GM23338 (cell line): Measurements from ENCODE around the gene RPF1. TPM values are rescaled to one million over a fixed set of nuclear protein-coding genes. Genes with fewer than 3 reads are reported as not detected.

Experiments used
- ATAC-seq: fragments of 200-7000 bp; cut with Tn5 transposase; 3 replicates; pipeline ENCODE4 v1.9.1; 2020
- DNase-seq: peaks from one replicate; pipeline ENCODE4 v3.0.0-alpha.2; 2015; ENCODE audit warnings: low spot score
- H2AFZ ChIP-seq: fragments of 200-600 bp; sonication (generic); 2 replicates; pipeline ENCODE4 v1.8.0; 2016; ENCODE audit warnings: antibody characterized with exemption, mild to moderate bottlenecking, moderate library complexity
- H3F3A ChIP-seq: fragments of 200-600 bp; sonication (generic); replicated peaks from 2 replicates; pipeline ENCODE4 v1.8.0; 2017; ENCODE audit warnings: antibody characterized with exemption, mixed run types, low read depth
- H3K27ac ChIP-seq: fragments of 200-600 bp; sonication (generic); 2 replicates; pipeline ENCODE4 v1.6.1; 2016; ENCODE audit warnings: low read depth
- H3K27me3 ChIP-seq: fragments of 200-600 bp; sonication (generic); 2 replicates; pipeline ENCODE4 v1.8.0; 2016; ENCODE audit warnings: mild to moderate bottlenecking, mixed run types, moderate library complexity; ENCODE audit not compliant: insufficient read depth
- H3K36me3 ChIP-seq: fragments of 200-600 bp; sonication (generic); 2 replicates; pipeline ENCODE4 v1.8.0; 2016; ENCODE audit warnings: mild to moderate bottlenecking; ENCODE audit not compliant: insufficient read depth
- H3K4me1 ChIP-seq: fragments of 200-600 bp; sonication (generic); 2 replicates; pipeline ENCODE4 v1.8.0; 2016; ENCODE audit warnings: mild to moderate bottlenecking, moderate library complexity; ENCODE audit not compliant: insufficient read depth
- H3K4me2 ChIP-seq: fragments of 200-600 bp; sonication (generic); 2 replicates; pipeline ENCODE4 v1.7.1; 2017; ENCODE audit warnings: mixed run types
- H3K4me3 ChIP-seq: fragments of 200-600 bp; sonication (generic); 2 replicates; pipeline ENCODE4 v1.6.1; 2016; ENCODE audit warnings: mixed run types
- H3K79me2 ChIP-seq: fragments of 200-600 bp; sonication (generic); replicated peaks from 2 replicates; pipeline ENCODE4 v1.8.0; 2017; ENCODE audit warnings: mild to moderate bottlenecking; ENCODE audit not compliant: insufficient read depth
- H3K9me2 ChIP-seq: fragments of 200-600 bp; sonication (generic); 2 replicates; pipeline ENCODE4 v1.8.0; 2017; ENCODE audit not compliant: insufficient read depth
- H4K20me1 ChIP-seq: fragments of 200-600 bp; sonication (generic); replicated peaks from 2 replicates; pipeline ENCODE4 v1.8.0; 2017; ENCODE audit warnings: mild to moderate bottlenecking; ENCODE audit not compliant: insufficient read depth
- H3K27ac Mint-ChIP-seq: 2 replicates; pipeline ENCODE4 v1.8.0; 2020; ENCODE audit warnings: inconsistent platforms, mild to moderate bottlenecking, moderate library complexity, mixed read lengths
- H3K27me3 Mint-ChIP-seq: 3 replicates; pipeline ENCODE4 v1.8.0; 2022; ENCODE audit warnings: low read depth, mild to moderate bottlenecking, moderate library complexity, mixed read lengths, inconsistent platforms; ENCODE audit not compliant: insufficient read depth, poor library complexity
- H3K36me3 Mint-ChIP-seq: 3 replicates; pipeline ENCODE4 v1.8.0; 2021; ENCODE audit warnings: low read depth, mild to moderate bottlenecking, inconsistent platforms, moderate library complexity, mixed read lengths
- H3K4me1 Mint-ChIP-seq: 3 replicates; pipeline ENCODE4 v1.8.0; 2020; ENCODE audit warnings: mild to moderate bottlenecking, inconsistent platforms, mixed read lengths
- H3K4me3 Mint-ChIP-seq: 3 replicates; pipeline ENCODE4 v1.8.0; 2021; ENCODE audit warnings: moderate library complexity, mild to moderate bottlenecking, inconsistent platforms, mixed read lengths
- H3K9me3 Mint-ChIP-seq: 3 replicates; pipeline ENCODE4 v1.8.0; 2020; ENCODE audit warnings: moderate library complexity, mild to moderate bottlenecking, inconsistent platforms, mixed read lengths
- CREB1 ChIP-seq: fragments of 250-450 bp; sonication (Bioruptor Pico); IDR thresholded peaks from 2 replicates; pipeline ENCODE4 v1.5.0; 2020; ENCODE audit warnings: low read depth, mild to moderate bottlenecking, moderate library complexity
- ETS1 ChIP-seq: IDR thresholded peaks from 2 replicates; pipeline ENCODE4 v1.6.1; 2016; ENCODE audit warnings: antibody characterized with exemption
- EZH2 ChIP-seq: fragments of 200-600 bp; sonication (generic); IDR thresholded peaks from one replicate; pipeline ENCODE4 v1.8.0; 2017; ENCODE audit warnings: antibody characterized with exemption, mild to moderate bottlenecking, low read depth; ENCODE audit not compliant: unreplicated experiment
- EZH2phosphoT487 ChIP-seq: fragments of 200-600 bp; sonication (generic); IDR thresholded peaks from one replicate; pipeline ENCODE4 v1.8.1; 2018; ENCODE audit warnings: antibody characterized with exemption; ENCODE audit not compliant: unreplicated experiment
- JUNB ChIP-seq: IDR thresholded peaks from one replicate; pipeline ENCODE4 v1.6.1; 2016; ENCODE audit warnings: antibody characterized with exemption; ENCODE audit not compliant: unreplicated experiment
- NANOG ChIP-seq: IDR thresholded peaks from 2 replicates; pipeline ENCODE4 v1.6.1; 2016; ENCODE audit warnings: antibody characterized with exemption, borderline replicate concordance
- POLR2AphosphoS5 ChIP-seq: IDR thresholded peaks from 2 replicates; pipeline ENCODE4 v1.6.1; 2016; ENCODE audit warnings: antibody characterized with exemption, low read depth
- REST ChIP-seq: IDR thresholded peaks from one replicate; pipeline ENCODE4 v1.6.1; 2018; ENCODE audit warnings: antibody characterized with exemption; ENCODE audit not compliant: unreplicated experiment
- STAT1 ChIP-seq: IDR thresholded peaks from one replicate; pipeline ENCODE4 v1.6.1; 2016; ENCODE audit warnings: antibody characterized with exemption; ENCODE audit not compliant: unreplicated experiment
- ZNF114 ChIP-seq: fragments of 250-450 bp; sonication (Bioruptor Pico); IDR thresholded peaks from 2 replicates; pipeline ENCODE4 v1.5.0; 2020; ENCODE audit warnings: mild to moderate bottlenecking, moderate library complexity
- ZNF331 ChIP-seq: fragments of 250-450 bp; sonication (Bioruptor Pico); IDR thresholded peaks from 2 replicates; pipeline ENCODE4 v1.5.0; 2020; ENCODE audit warnings: low read depth, mild to moderate bottlenecking, moderate library complexity
- ZNF462 ChIP-seq: fragments of 250-450 bp; sonication (Bioruptor Pico); IDR thresholded peaks from 2 replicates; pipeline ENCODE4 v1.5.0; 2020; ENCODE audit warnings: mild to moderate bottlenecking, moderate library complexity
- long read RNA-seq: library from polyadenylated mRNA; unstranded; transcript quantifications from one replicate; pipeline ENCODE4 v2.0.0, GENCODE V29; 2020; ENCODE audit not compliant: unreplicated experiment
- polyA plus RNA-seq: library from polyadenylated mRNA; unstranded; fragments of >200 nt; fragmentation: Nextera tagmentation; extraction: Ambion mirVana; gene quantifications from 2 replicates; pipeline ENCODE4 v1.2.1, GENCODE V29; 2016
- total RNA-seq: library from RNA; depleted of rRNA; stranded (reverse); fragments of >200 nt; shearing (Covaris generic); gene quantifications from 2 replicates; pipeline ENCODE4 v1.2.3, GENCODE V29; 2014; rRNA removed

RPF1 gene
- 56.4 and 62.6 TPM in 2 replicates for total RNA-seq
- 57.1 and 58.9 TPM in 2 replicates for polyA plus RNA-seq
- long read RNA-seq, transcript RPF1-201 (9 exons, 1,385 nt) = major isoform, 7 of 16 reads
- long read RNA-seq, partial matches to known transcripts = 5 of 16 reads
- long read RNA-seq, other reads (novel, unspliced or antisense) = 4 of 16 reads

GRCh38 chr1:84478876-84479868 lies at the start of gene RPF1:
Gene RPF1 (plus strand): TSS chr1:84479266. CDS start chr1:84479282, 16 bp downstream.
- Histone ChIP-seq H3F3A (no peaks in the 10 kb centered on the region), H3K79me2 (peaks cover 45% of the 10 kb centered on the region), H3K9me2 (peaks cover 13% of the 10 kb centered on the region), H3K4me2 (peak within 1 kb of the TSS; percentile 88), H2AFZ (peak within 1 kb of the TSS; percentile 92), H3K4me1 (peaks cover 9% of the 10 kb centered on the region), H3K27me3 (peaks cover 45% of the 10 kb centered on the region), H3K4me3 (peak within 1 kb of the TSS; percentile 61), H4K20me1 (peaks cover 6% of the 10 kb centered on the region; the same call in 1 of the 2 replicates), H3K27ac (peak within 1 kb of the TSS; percentile 58), H3K36me3 (peaks cover 9% of the 10 kb centered on the region; the same call in 1 of the 2 replicates)
- DNase-seq = peak; percentile 88
- peaks cover 28% of the 10 kb centered on the region for H3K36me3 Mint-ChIP-seq
- peaks cover 19% of the 10 kb centered on the region for H3K9me3 Mint-ChIP-seq
- ATAC-seq = peak; percentile 98
- H3K4me1 Mint-ChIP-seq = peaks cover 6% of the 10 kb centered on the region
- TF ChIP-seq EZH2phosphoT487 = no peak
- peak; percentile 61; the same call in 1 of the 2 replicates for TF ChIP-seq CREB1 (CRISPR knock-in tag)
- TF ChIP-seq POLR2AphosphoS5 = peak; percentile 89
- TF ChIP-seq JUNB = no peak
- TF ChIP-seq ZNF331 = peak; percentile 46; the same call in 1 of the 2 replicates
- TF ChIP-seq REST = no peak
- TF ChIP-seq STAT1 = no peak
- no peak for TF ChIP-seq EZH2
- TF ChIP-seq ETS1 = peak; percentile 86
- TF ChIP-seq NANOG = peak; percentile 99
- TF ChIP-seq ZNF462 (CRISPR knock-in tag) = 0 out of 2 replicates have a peak, but pooled peaks have one; percentile 40
- peak; percentile 99 for TF ChIP-seq ZNF114
- peaks cover 24% of the 10 kb centered on the region for H3K27me3 Mint-ChIP-seq
- peak within 1 kb of the TSS; percentile 98 for H3K27ac Mint-ChIP-seq
- H3K4me3 Mint-ChIP-seq = peak within 1 kb of the TSS; percentile 94
